Measurements from ENCODE around the gene TTC34. TPM values are rescaled to one million over a fixed set of nuclear protein-coding genes. Genes with fewer than 3 reads are reported as not detected.

Gene TTC34
- total and polyA plus RNA-seq, 10 of the 15 experiments (the other 5 are each of a cell fraction or from before 2014, with no cell fraction given), result 0.03 to 0.49 (median 0.05) TPM; not detected in 2

DNA sequence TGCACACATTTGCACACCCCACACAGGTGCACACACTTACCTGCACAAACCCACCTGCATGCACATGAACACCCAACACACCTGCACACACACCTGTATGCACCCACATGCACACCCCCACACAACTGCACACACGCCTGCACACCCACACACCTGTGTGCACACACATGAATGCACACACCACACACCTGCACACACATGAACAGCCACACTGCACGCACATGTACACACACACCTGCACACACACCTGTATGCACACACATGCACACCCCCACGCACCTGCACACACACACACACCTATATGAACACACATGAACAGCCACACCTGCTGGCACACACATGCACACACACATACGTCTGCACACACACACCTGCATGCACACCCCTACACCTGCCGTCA lies 17.9 kb upstream of the TTC34 start (continued):
- TF ChIP-seq, protein P1, sequence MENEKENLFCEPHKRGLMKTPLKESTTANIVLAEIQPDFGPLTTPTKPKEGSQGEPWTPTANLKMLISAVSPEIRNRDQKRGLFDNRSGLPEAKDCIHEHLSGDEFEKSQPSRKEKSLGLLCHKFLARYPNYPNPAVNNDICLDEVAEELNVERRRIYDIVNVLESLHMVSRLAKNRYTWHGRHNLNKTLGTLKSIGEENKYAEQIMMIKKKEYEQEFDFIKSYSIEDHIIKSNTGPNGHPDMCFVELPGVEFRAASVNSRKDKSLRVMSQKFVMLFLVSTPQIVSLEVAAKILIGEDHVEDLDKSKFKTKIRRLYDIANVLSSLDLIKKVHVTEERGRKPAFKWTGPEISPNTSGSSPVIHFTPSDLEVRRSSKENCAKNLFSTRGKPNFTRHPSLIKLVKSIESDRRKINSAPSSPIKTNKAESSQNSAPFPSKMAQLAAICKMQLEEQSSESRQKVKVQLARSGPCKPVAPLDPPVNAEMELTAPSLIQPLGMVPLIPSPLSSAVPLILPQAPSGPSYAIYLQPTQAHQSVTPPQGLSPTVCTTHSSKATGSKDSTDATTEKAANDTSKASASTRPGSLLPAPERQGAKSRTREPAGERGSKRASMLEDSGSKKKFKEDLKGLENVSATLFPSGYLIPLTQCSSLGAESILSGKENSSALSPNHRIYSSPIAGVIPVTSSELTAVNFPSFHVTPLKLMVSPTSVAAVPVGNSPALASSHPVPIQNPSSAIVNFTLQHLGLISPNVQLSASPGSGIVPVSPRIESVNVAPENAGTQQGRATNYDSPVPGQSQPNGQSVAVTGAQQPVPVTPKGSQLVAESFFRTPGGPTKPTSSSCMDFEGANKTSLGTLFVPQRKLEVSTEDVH (IDR thresholded peaks at IDR 0.05; ENCODE audit: low read depth, partially characterized antibody), result no peak
- TF ChIP-seq HDGF (IDR thresholded peaks at IDR 0.05) (no peak), JUND (IDR thresholded peaks at IDR 0.05; ENCODE audit: low read depth, low read length) (no peak)

DNA sequence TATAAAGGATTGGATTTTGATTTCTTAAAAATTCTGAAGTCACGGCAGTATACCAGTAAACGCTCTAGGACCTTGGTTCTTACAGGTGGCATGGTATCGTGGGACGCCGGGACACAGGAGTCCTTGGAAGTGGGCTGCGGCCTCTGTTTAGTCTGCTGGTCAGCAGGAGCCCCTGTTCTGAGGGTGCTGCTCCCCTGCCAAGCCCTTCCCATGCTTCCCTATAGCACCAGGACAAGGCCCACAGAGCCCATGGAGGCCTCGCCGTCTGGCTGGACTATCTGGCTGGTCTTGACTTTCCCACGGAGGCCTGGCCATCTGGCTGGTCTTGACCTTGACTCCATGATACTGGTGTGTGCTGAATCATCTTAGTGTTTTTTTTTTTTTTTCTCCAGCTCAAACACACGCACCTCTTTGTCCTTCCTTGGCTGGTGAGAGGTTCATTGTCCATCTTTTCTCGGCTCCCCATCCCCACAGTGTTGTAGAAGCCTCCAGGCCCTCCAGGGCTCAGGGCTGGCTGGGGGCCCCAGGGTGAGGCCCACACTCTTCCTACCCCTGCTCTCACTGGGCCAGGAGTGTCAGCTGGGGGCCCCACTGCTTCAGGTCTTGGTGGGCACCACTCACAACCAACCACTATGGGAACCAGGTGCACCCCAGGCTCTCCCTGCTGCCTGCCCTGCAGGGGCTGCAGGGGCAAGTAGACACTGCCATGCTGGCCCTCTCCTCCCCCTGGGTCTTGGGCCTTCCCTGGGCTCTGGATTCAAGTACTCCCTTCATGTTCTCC lies 16.5 kb upstream of the TTC34 start:
- H3K4me3 ChIP-seq, result no peak overlapping the region
- WGBS (ENCODE audit: insufficient coverage, insufficient replicate concordance, low lambda C conversion rate, missing lambda C conversion rate), result 30% methylated on average over 10 of the region's 11 CpGs
- no peak for DNase-seq (ENCODE audit: low read depth, low spot score)
- H3K4me2 ChIP-seq (ENCODE audit: control insufficient read depth, insufficient read depth), result no peak overlapping the region
- RAD21 ChIA-PET (ENCODE audit: unreplicated experiment), result no interaction called here
- POLR2A ChIA-PET, result no interaction called here
- BruUV-seq (replicated peaks), result no TSS peak
- H3K27ac ChIP-seq (ENCODE audit: control insufficient read depth, insufficient read depth), result no peak overlapping the region
- no peaks in the 10 kb centered on the region; the same call in 2 of the 3 replicates for H3K9me3 ChIP-seq (replicated peaks; ENCODE audit: control insufficient read depth, insufficient read depth, low read length)
- TF ChIP-seq EGR1 (IDR thresholded peaks at IDR 0.05; ENCODE audit: borderline replicate concordance in 1 of 2, low read depth in 2 of 2, low read length in 2 of 2) (no peak), CREM (IDR thresholded peaks at IDR 0.05; ENCODE audit: low read depth) (no peak), NFIC (IDR thresholded peaks at IDR 0.05; ENCODE audit: low read depth, low read length) (no peak), MXI1 (IDR thresholded peaks at IDR 0.05; ENCODE audit: low read depth, low read length) (no peak), FOS (IDR thresholded peaks at IDR 0.05; ENCODE audit: borderline replicate concordance, extremely low read depth, insufficient read length) (no peak), NFYB (IDR thresholded peaks at IDR 0.05; ENCODE audit: insufficient read depth, low read depth, low read length) (no peak), NRF1 (conservative IDR thresholded peaks at IDR 0.05; ENCODE audit: low read depth, low read length) (no peak), MTA2 (IDR thresholded peaks at IDR 0.05; ENCODE audit: low read depth) (no peak)
- TF ChIP-seq, protein P2, sequence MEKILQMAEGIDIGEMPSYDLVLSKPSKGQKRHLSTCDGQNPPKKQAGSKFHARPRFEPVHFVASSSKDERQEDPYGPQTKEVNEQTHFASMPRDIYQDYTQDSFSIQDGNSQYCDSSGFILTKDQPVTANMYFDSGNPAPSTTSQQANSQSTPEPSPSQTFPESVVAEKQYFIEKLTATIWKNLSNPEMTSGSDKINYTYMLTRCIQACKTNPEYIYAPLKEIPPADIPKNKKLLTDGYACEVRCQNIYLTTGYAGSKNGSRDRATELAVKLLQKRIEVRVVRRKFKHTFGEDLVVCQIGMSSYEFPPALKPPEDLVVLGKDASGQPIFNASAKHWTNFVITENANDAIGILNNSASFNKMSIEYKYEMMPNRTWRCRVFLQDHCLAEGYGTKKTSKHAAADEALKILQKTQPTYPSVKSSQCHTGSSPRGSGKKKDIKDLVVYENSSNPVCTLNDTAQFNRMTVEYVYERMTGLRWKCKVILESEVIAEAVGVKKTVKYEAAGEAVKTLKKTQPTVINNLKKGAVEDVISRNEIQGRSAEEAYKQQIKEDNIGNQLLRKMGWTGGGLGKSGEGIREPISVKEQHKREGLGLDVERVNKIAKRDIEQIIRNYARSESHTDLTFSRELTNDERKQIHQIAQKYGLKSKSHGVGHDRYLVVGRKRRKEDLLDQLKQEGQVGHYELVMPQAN (conservative IDR thresholded peaks at IDR 0.05), result no peak
- no peak for FAIRE-seq
- H2AFZ ChIP-seq (ENCODE audit: control insufficient read depth, low read depth, low read length), result no peak overlapping the region
- SMC1A ChIA-PET (ENCODE audit: uncharacterized antibody, unreplicated experiment), result no interaction called here
- H3K27me3 ChIP-seq (replicated peaks in 1 of 2; ENCODE audit: control insufficient read depth in 2 of 2, insufficient read depth in 2 of 2, low read length in 1 of 2), result no peaks in the 10 kb centered on the region
- H3K79me2 ChIP-seq (ENCODE audit: control insufficient read depth, insufficient read depth, low read length), result no peaks in the 10 kb centered on the region
- no peaks in the 10 kb centered on the region for H3K4me1 ChIP-seq (ENCODE audit: control insufficient read depth, insufficient read depth, low read length)
- CTCF ChIA-PET, result no interaction called here
- intact Hi-C loops (cut with micrococcal nuclease; ENCODE audit: unreplicated experiment) (no loop called here), in situ Hi-C loops (cut with MboI) (loop anchor here (25.0 kb wide), 1 partner anchor 131 kb away; no protein-coding TSS in a partner anchor)
- no peaks in the 10 kb centered on the region for H4K20me1 ChIP-seq (ENCODE audit: control insufficient read depth, insufficient read depth)
- H3K36me3 ChIP-seq (ENCODE audit: control insufficient read depth in 2 of 2, insufficient read depth in 2 of 2, low read length in 1 of 2), result no peaks in the 10 kb centered on the region
- H3K9ac ChIP-seq (ENCODE audit: control insufficient read depth, insufficient read depth, low read length), result no peak overlapping the region
- ATAC-seq, result no peak

All from GM12878 (cell line).